Activated B cell treated with CpG ODN at 0.5 μM for 24 hours (primary cell): ENCODE data around the gene ACADM. TPM values are rescaled to one million over a fixed set of nuclear protein-coding genes. Genes with fewer than 3 reads are reported as not detected.

Source experiments
- ATAC-seq: fragments of 200-7000 bp; cut with Tn5 transposase; one replicate; pipeline ENCODE4 v1.10.0; 2021; ENCODE audit warnings: low read depth, mild to moderate bottlenecking, moderate library complexity
- CTCF ChIA-PET: fragments of 350-600 bp; sonication (Branson Sonifier 250); formaldehyde crosslinking; loops from one replicate; lab custom pipeline; 2021; ENCODE audit warnings: antibody characterized with exemption; lab: Charles Lee
- POLR2A ChIA-PET: fragments of 350-600 bp; sonication (Branson Sonifier 250); formaldehyde crosslinking; loops from one replicate; lab custom pipeline; 2021; ENCODE audit warnings: antibody characterized with exemption; lab: Charles Lee
- DNase-seq: peaks from one replicate; pipeline ENCODE4 v3.0.0; 2022
- H3K27ac Mint-ChIP-seq: one replicate; pipeline ENCODE4 v1.8.0; 2020; ENCODE audit warnings: mixed read lengths
- H3K27me3 Mint-ChIP-seq: one replicate; pipeline ENCODE4 v1.8.0; 2021; ENCODE audit warnings: mixed read lengths
- H3K36me3 Mint-ChIP-seq: one replicate; pipeline ENCODE4 v1.8.0; 2021; ENCODE audit warnings: low read depth, mixed read lengths
- H3K4me1 Mint-ChIP-seq: one replicate; pipeline ENCODE4 v1.8.0; 2021; ENCODE audit warnings: mixed read lengths
- H3K4me3 Mint-ChIP-seq: one replicate; pipeline ENCODE4 v1.8.0; 2020; ENCODE audit warnings: mild to moderate bottlenecking, mixed read lengths
- H3K9me3 Mint-ChIP-seq: one replicate; pipeline ENCODE4 v1.8.0; 2020; ENCODE audit warnings: mixed read lengths
- CTCF ChIP-seq: fragments of 200-600 bp; IDR thresholded peaks from one replicate; pipeline ENCODE4 v1.8.0; 2022; ENCODE audit warnings: antibody characterized with exemption, mild to moderate bottlenecking
- intact Hi-C: fragments of 100-400 bp; cut with micrococcal nuclease; formaldehyde crosslinking; loops from one replicate; pipeline ENCODE4 v1.15.1; 2024
- total RNA-seq: library from RNA; stranded (reverse); gene quantifications from 2 replicates; pipeline ENCODE4 v1.2.3, GENCODE V29; 2022

Gene ACADM
- total RNA-seq, 1 donor from 2014 or later = 49.4 TPM

- intact Hi-C loops = loop anchor here (5.0 to 10.0 kb wide), 5 partner anchors 175 to 1987 kb away; partner anchors contain the start of genes FPGT, LRRIQ3, MIGA1 and SLC44A5
- H3K27ac Mint-ChIP-seq = no peak overlapping the region
Observed at GRCh38 chr1:75789988-75790387, 65.5 kb downstream of the ACADM start.

GRCh38 chr1:75791022-75791421 is 66.5 kb downstream of the ACADM start:
- Mint-ChIP-seq H3K27ac (peak overlapping the region; percentile 60), H3K4me3 (peak overlapping the region; percentile 49), H3K36me3 (peaks cover 97% of the 10 kb centered on the region), H3K4me1 (peaks cover 58% of the 10 kb centered on the region), H3K27me3 (no peaks in the 10 kb centered on the region), H3K9me3 (no peaks in the 10 kb centered on the region)
- DNase-seq (no peak), ATAC-seq (no peak)
- ChIA-PET CTCF (no interaction called here), POLR2A (no interaction called here)
- intact Hi-C loops = no loop called here
- no peak for TF ChIP-seq CTCF

More at GRCh38 chr1:75789988-75790387, 65.5 kb downstream of the ACADM start:
- Mint-ChIP-seq H3K4me1 (peaks cover 65% of the 10 kb centered on the region), H3K9me3 (no peaks in the 10 kb centered on the region), H3K27me3 (no peaks in the 10 kb centered on the region), H3K4me3 (no peak overlapping the region), H3K36me3 (peaks cover 89% of the 10 kb centered on the region)
- ChIA-PET POLR2A (interaction anchor here (0.5 kb wide), 1 partner anchor 1893 kb away, joined by 3 read pairs; no protein-coding TSS in a partner anchor), CTCF (no interaction called here)
- TF ChIP-seq CTCF = no peak
- DNase-seq (no peak), ATAC-seq (no peak)

GRCh38 chr1:75792091-75792490 is 67.6 kb downstream of the ACADM start:
- intact Hi-C loops = no loop called here
- peaks cover 52% of the 10 kb centered on the region for H3K4me1 Mint-ChIP-seq

GRCh38 chr1:75794382-75794781 is 69.9 kb downstream of the ACADM start:
- Mint-ChIP-seq H3K4me1 (peaks cover 30% of the 10 kb centered on the region), H3K36me3 (peaks cover 97% of the 10 kb centered on the region)

More at GRCh38 chr1:75792091-75792490, 67.6 kb downstream of the ACADM start:
- CTCF ChIA-PET = interaction anchor here (0.6 kb wide), 1 partner anchor 156 kb away, joined by 3 read pairs; no protein-coding TSS in a partner anchor
- H3K36me3 Mint-ChIP-seq = peaks cover 98% of the 10 kb centered on the region
- H3K9me3 Mint-ChIP-seq = no peaks in the 10 kb centered on the region
- H3K27me3 Mint-ChIP-seq = no peaks in the 10 kb centered on the region
- no peak for ATAC-seq
- TF ChIP-seq CTCF = no peak
- POLR2A ChIA-PET = no interaction called here
- H3K4me3 Mint-ChIP-seq = no peak overlapping the region
- no peak for DNase-seq
- H3K27ac Mint-ChIP-seq = no peak overlapping the region

More at GRCh38 chr1:75794382-75794781, 69.9 kb downstream of the ACADM start:
- Mint-ChIP-seq H3K4me3 (no peak overlapping the region), H3K27ac (no peak overlapping the region), H3K27me3 (no peaks in the 10 kb centered on the region), H3K9me3 (no peaks in the 10 kb centered on the region)
- DNase-seq (no peak), ATAC-seq (no peak)
- TF ChIP-seq CTCF = no peak
- intact Hi-C loops = no loop called here
- ChIA-PET POLR2A (interaction anchor here (3.6 kb wide), 1 partner anchor 8 kb away, joined by 45 read pairs; the partner anchor contains the start of gene RABGGTB), CTCF (no interaction called here)
